GM12873 (cell line): Measurements from ENCODE around the gene ZNF467.

Experiments used
- CTCF ChIP-seq: IDR thresholded peaks from 2 replicates; pipeline ENCODE4 v1.5.1; 2012; ENCODE audit warnings: low read depth, mild to moderate bottlenecking, moderate library complexity, low read length, control low read depth; ENCODE audit not compliant: insufficient read depth; ENCODE audit errors: missing control alignments

The ZNF467 gene

GRCh38 chr7:149790754-149791360 is 17.5 kb upstream of the ZNF467 start:
- no peak for TF ChIP-seq CTCF

GRCh38 chr7:149790146-149790548 is 16.8 kb upstream of the ZNF467 start:
- peak; percentile 58 for TF ChIP-seq CTCF

GRCh38 chr7:149789101-149789500 is 15.7 kb upstream of the ZNF467 start:
- TF ChIP-seq CTCF = no peak

- TF ChIP-seq CTCF = no peak
These were observed 15.0 kb upstream of the ZNF467 start for GRCh38 chr7:149788300-149788851.

GRCh38 chr7:149787428-149788299 is 14.3 kb upstream of the ZNF467 start:
- TF ChIP-seq CTCF = no peak

GRCh38 chr7:149785983-149786382 is 12.6 kb upstream of the ZNF467 start:
- TF ChIP-seq CTCF = no peak

GRCh38 chr7:149785402-149785801 is 12.0 kb upstream of the ZNF467 start:
- TF ChIP-seq CTCF = no peak
